Activated CD4-positive, alpha-beta T cell treated with anti-CD3 and anti-CD28 coated beads for 24 hours (primary cell): ENCODE measurements around the gene IQGAP1.
A peak's percentile ranks its signal among the peaks of the same experiment; 100 is the strongest.

Source experiments
- DNase-seq, 2 donors: peaks; one replicate each; pipeline ENCODE4 v3.0.0-alpha.2; 2020; ENCODE audit warnings: low read depth in 2 of 2

IQGAP1 gene

GRCh38 chr15:90441027-90441426 lies 53.0 kb downstream of the IQGAP1 start:
- no peak for DNase-seq

DNA sequence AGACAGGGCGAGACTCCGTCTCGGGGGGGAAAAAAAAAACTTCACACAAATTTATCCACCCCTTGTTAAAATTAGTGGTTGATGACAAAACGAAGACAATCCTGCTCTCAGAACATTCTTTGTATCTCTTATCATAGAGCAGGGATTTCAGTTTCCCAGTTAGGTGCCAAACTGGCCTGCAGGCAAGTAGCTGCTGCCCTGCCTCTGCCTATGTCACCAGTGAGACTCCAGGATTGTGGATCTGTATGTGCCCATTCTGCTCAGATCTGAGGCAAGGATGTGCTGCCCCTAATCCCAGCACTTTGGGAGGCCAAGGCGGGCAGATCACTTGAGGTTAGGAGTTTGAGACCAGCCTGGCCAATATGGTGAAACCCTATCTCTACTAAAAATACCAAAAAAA lies 54.4 kb downstream of the IQGAP1 start:
- no peak for DNase-seq

GRCh38 chr15:90449206-90449735 lies 61.2 kb downstream of the IQGAP1 start:
- no peak for DNase-seq

DNA sequence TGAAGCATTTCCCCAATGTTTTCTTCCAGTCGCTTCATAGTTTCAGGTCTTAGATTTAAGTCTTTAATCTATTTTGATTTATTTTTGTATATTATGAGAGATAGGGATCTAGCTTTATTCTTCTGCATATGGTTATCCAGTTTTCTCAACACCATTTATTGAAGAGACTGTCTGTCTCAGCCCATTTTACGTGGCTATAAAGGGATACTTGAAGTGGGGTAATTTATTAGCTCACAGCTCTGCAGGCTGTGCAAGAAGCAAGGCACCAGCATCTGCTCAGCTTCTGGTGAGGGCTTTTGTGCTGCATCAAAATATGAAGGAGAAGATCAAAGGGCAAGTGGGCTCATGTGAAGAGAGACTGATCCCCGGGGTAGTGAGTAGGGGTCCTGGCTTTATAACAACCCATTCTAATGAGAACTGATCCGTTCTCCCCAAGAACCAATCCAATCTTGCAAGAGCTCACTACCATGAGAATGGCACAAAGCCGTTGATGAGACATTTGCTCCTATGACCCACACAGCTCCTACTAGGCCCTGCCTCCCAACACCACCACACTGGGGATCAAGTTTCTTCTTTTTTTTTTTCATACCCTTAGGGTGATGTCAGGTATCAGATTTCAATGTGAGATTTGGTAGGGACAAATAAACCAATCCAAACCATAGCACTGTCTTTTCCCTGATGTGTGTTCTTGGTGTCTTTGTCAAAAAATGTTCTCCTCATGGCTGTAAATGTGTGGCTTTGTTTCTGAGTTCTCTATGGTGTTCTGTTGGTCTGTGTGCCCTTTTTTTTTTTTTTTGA lies 63.2 kb downstream of the IQGAP1 start:
- DNase-seq, result no peak

DNA sequence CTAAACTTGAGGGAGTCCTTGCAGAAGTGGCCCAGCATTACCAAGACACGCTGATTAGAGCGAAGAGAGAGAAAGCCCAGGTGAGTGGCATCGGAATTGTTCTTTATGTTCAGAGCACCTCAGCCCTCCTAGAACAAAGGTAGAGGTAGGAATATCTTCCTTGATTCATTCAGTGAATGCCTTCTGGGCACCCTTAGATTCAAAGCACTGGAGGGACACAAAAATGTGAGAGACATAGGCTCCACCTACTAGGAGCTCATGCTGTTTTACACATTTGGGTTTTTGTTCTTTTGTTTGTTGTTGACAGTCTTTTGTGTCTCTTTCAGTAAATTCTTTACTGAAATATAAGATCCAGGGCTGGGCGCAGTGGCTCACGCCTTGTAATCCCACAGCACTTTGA lies 68.2 kb downstream of the IQGAP1 start:
- DNase-seq, result no peak

- no peak for DNase-seq
Observed at GRCh38 chr15:90458061-90458460, 70.0 kb downstream of the IQGAP1 start.

- no peak for DNase-seq
Observed at GRCh38 chr15:90459368-90459767, 71.3 kb downstream of the IQGAP1 start.

DNA sequence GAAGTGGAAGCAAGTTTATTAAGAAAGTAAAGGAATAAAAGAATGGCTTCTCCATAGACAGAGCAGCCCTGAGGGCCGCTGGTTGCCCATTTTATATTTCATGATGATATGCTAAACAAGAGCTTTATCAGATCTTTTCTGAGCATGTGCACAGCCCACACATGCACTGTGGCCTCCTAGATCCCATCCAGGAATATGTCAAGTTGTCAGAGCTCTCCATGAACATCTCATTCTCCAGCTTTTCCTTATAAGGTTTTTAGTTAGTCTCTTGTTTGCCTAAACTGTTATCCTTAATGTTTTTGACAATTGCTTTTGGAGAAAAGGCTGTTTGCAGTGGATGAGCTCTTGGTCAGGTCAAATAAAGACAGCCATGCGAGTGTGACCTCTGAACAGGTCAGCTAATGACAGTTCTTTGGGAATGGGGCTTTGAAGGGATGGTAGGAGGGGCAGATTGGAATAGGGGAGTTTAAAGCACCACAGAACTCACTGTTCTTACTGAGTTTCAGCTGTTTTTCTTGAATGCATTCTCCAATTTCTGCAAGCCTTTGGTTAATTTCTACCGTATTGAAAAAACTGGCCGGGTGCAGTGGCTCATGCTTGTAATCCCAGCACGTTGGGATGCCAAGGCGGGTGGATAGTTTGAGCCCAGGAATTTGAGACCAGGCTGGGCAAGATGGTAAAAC lies 72.2 kb downstream of the IQGAP1 start:
- DNase-seq, result no peak

GRCh38 chr15:90463381-90463780 lies 75.3 kb downstream of the IQGAP1 start:
- no peak for DNase-seq

- no peak for DNase-seq
Observed at GRCh38 chr15:90465140-90465929, 77.3 kb downstream of the IQGAP1 start.

DNA sequence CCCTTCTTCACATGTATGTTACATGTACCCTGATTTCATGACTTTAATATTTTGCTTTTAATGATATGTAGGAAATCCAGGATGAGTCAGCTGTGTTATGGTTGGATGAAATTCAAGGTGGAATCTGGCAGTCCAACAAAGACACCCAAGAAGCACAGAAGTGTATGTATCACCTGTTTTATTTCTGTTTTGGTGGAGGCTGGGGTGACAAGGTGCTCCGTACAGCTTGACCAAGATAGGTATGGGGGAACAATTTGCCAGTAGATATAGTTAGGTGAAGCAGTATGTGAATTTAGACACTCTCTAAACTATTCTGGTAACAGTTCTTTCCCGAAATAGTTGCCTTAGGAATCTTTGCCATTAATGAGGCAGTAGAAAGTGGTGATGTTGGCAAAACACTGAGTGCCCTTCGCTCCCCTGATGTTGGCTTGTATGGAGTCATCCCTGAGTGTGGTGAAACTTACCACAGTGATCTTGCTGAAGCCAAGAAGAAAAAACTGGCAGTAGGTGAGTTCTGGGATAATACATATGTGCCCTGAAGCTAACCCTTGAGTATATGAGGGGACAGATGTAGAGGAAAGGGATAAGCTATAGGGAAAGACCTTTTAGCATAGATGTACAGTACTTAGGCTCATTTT lies 78.0 kb downstream of the IQGAP1 start:
- no peak for DNase-seq

GRCh38 chr15:90469723-90470122 lies 81.7 kb downstream of the IQGAP1 start:
- no peak for DNase-seq

GRCh38 chr15:90470453-90470852 lies 82.4 kb downstream of the IQGAP1 start:
- DNase-seq, result no peak

DNA sequence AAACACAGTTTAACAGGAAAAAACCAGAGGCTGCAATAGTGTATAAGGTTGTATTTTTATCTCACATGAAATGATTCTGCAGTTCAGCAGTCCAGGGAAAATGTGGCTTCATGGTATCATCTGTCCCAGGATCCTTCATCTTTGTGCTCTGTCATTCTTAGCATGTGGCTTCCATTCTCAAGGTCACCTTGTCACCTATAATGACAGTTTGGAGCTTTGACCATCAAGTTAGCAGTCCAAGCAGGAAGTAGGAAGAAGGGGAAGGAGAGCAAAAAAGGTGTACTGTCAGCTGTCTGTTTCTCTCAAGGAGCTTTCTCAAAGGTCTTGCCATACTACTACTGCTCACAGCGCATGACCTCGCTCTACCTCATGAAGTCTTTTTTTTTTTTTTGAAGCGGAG lies 83.1 kb downstream of the IQGAP1 start:
- DNase-seq, result no peak

GRCh38 chr15:90471769-90472168 lies 83.7 kb downstream of the IQGAP1 start:
- no peak for DNase-seq

GRCh38 chr15:90478846-90479481 lies 90.9 kb downstream of the IQGAP1 start:
- DNase-seq, result no peak

DNA sequence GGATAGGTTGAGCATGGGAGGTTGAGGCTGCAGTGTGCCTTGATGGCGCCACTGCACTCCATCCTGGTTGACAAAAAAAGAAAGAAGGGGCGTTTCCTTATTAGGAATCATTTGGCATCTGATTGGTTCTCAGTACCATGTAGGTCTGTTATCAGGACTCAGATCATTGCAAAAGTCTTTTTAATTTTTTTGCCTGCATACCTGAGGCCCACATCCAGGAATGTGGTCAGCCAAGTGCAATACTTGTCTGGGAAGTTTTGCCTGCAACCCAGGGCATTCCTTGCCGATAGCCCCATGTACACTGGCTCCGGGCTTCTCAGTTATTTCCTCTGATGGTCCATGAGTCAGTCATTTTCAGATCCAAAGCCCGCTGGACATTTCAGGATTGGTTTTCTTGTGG lies 91.6 kb downstream of the IQGAP1 start:
- DNase-seq, result no peak

- peak in 1 of 2 donors; percentile 7 for DNase-seq
Observed at GRCh38 chr15:90481023-90481422, 93.0 kb downstream of the IQGAP1 start.

GRCh38 chr15:90482124-90483011 lies 94.3 kb downstream of the IQGAP1 start:
- DNase-seq, result peak in 1 of 2 donors; percentile 23

DNA sequence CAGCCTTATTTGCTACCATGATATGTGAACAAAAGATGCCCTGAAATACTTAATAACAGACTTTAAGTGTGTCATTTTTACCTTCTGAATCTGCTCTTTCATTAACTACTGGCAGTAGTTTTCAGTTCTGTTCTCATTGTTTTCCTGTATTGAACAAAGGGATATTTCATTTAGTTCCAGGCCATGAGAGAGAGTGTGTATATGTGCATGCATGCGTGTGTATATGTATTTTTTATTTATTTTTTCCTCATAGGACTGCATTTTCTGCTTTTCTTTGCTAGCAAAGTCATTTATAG lies 94.9 kb downstream of the IQGAP1 start:
- no peak for DNase-seq

- DNase-seq, result no peak
Observed at GRCh38 chr15:90483637-90484036, 95.6 kb downstream of the IQGAP1 start.
